ENCODE results near the gene LTBP4. TPM values are rescaled to one million over a fixed set of nuclear protein-coding genes. Genes with fewer than 3 reads are reported as not detected.
A peak's percentile ranks its signal among the peaks of the same experiment; 100 is the strongest.

The LTBP4 gene
- total and polyA plus RNA-seq, 3 experiments from 2014 or later: 40.0 to 111 (median 103) TPM

- no peak overlapping the region for H3K4me3 ChIP-seq (ENCODE audit: low read length)
- H3K36me3 ChIP-seq (ENCODE audit: insufficient read depth, low read length): peaks cover 12% of the 10 kb centered on the region
- no peaks in the 10 kb centered on the region for H3K9me3 Mint-ChIP-seq
- H3K36me3 Mint-ChIP-seq: peaks cover 6 to 40% (median 16%) of the 10 kb centered on the region in 3 donors
- POLR2A ChIA-PET: interaction anchor here (0.7 to 4.3 kb wide), 2 partner anchors 13 to 1725 kb away, joined by 3 to 26 read pairs; no protein-coding TSS in a partner anchor
- H3K4me3 Mint-ChIP-seq: no peak overlapping the region
- H3K27me3 ChIP-seq (ENCODE audit: insufficient read depth, low read length, poor library complexity, severe bottlenecking): no peaks in the 10 kb centered on the region
- H3K27ac Mint-ChIP-seq: no peak overlapping the region
- H3K4me1 ChIP-seq (ENCODE audit: insufficient read depth, low read length): peaks cover 17% of the 10 kb centered on the region
- H3K9me3 ChIP-seq (ENCODE audit: low read length): no peaks in the 10 kb centered on the region
- DNase-seq: no peak
- no peak overlapping the region for H3K27ac ChIP-seq (ENCODE audit: low read depth, low read length)
- peaks cover 24 to 37% (median 25%) of the 10 kb centered on the region in 3 donors for H3K4me1 Mint-ChIP-seq
- CTCF ChIA-PET: interaction anchor here (1.2 to 7.3 kb wide), 2 partner anchors 12 to 18 kb away, joined by 4 to 58 read pairs; no protein-coding TSS in a partner anchor
- H3K27me3 Mint-ChIP-seq: no peaks in the 10 kb centered on the region
These were observed 15.8 kb downstream of the LTBP4 start for GRCh38 chr19:40616941-40617340.

DNA sequence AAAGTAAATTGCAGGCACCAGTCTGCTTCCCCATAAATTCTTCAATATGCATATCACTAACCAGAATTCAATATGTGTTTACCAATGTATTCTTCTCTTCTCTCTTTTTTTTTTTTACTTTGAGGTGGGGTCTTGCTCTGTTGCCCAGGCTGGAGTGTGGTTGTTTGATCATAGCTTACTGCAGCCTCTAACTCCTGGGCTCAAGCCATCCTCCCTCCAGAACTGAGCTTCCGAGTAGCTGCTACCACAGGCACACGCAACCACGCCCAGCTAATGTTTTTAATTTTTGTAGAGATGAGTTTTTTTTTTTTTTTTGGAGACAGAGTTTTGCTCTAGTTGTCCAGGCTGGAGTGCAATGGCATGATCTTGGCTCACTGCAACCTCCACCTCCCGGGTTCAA, 16.8 kb downstream of the LTBP4 start:
- H3K4me1 ChIP-seq (ENCODE audit: insufficient read depth, low read length): peaks cover 12% of the 10 kb centered on the region
- no peaks in the 10 kb centered on the region for H3K9me3 ChIP-seq (ENCODE audit: low read length)
- no peaks in the 10 kb centered on the region for H3K27me3 Mint-ChIP-seq
- H3K4me3 ChIP-seq (ENCODE audit: low read length): no peak overlapping the region
- H3K36me3 Mint-ChIP-seq: peaks cover 6 to 48% (median 16%) of the 10 kb centered on the region in 3 donors
- peaks cover 12% of the 10 kb centered on the region for H3K36me3 ChIP-seq (ENCODE audit: insufficient read depth, low read length)
- no peaks in the 10 kb centered on the region for H3K27me3 ChIP-seq (ENCODE audit: insufficient read depth, low read length, poor library complexity, severe bottlenecking)
- no peaks in the 10 kb centered on the region for H3K9me3 Mint-ChIP-seq
- POLR2A ChIA-PET: no interaction called here
- H3K27ac ChIP-seq (ENCODE audit: low read depth, low read length): no peak overlapping the region
- DNase-seq: no peak
- no peak overlapping the region for H3K4me3 Mint-ChIP-seq
- peak overlapping the region in 1 of 8 donors; percentile 15 for H3K27ac Mint-ChIP-seq
- peaks cover 15 to 27% (median 17%) of the 10 kb centered on the region in 3 donors for H3K4me1 Mint-ChIP-seq
- CTCF ChIA-PET: interaction anchor here (0.8 to 7.3 kb wide), 2 partner anchors 13 to 17 kb away, joined by 3 to 58 read pairs; no protein-coding TSS in a partner anchor

DNA sequence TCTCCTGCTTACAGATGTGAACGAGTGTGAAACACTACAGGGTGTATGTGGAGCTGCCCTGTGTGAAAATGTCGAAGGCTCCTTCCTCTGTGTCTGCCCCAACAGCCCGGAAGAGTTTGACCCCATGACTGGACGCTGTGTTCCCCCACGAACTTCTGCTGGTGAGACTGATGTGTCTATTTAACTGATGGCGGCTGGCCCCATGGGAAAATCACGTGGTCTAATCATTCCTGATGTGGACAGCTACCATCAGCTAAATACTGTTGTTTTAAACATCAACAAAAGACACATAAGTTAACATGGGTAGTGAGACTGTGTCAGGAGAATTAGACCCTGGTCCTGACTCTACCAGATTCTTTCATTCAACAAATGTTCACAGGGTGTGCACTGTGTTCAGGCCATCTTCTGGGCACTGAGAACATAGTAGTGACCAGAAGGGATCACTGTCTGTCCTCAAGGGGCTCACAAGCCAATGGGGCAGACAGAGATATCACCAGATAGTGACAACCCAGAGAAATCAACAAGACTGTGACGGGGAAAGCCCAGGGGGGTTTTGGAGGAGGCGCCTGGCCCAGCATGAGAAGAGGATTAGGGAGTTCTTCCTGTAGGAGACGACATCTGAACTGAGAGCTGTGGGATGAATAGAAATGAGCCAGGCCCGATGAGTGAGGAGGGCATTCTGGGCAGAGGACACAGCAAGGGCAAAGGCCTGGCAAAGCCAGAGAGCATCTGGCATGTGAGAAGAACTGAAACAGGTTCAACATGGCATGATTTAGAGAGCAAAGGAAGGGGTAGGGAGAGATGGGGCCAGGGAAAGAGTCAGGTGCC, 18.4 kb downstream of the LTBP4 start:
- H3K4me1 Mint-ChIP-seq: peaks cover 8 to 13% (median 10%) of the 10 kb centered on the region in 3 donors
- H3K27ac Mint-ChIP-seq: peak overlapping the region in 3 of 8 donors; percentile 21 to 71 (median 25)

GRCh38 chr19:40620161-40620485, 19.0 kb downstream of the LTBP4 start:
- H3K4me1 Mint-ChIP-seq: peaks cover 3 to 7% (median 4%) of the 10 kb centered on the region in 3 donors
- DNase-seq: peak in 1 of 5 donors; percentile 17
- H3K9me3 Mint-ChIP-seq: no peaks in the 10 kb centered on the region
- peaks cover 12% of the 10 kb centered on the region for H3K36me3 ChIP-seq (ENCODE audit: insufficient read depth, low read length)
- POLR2A ChIA-PET: no interaction called here
- peak overlapping the region in 1 of 8 donors; percentile 25 for H3K27ac Mint-ChIP-seq
- H3K4me1 ChIP-seq (ENCODE audit: insufficient read depth, low read length): no peaks in the 10 kb centered on the region
- no peaks in the 10 kb centered on the region for H3K9me3 ChIP-seq (ENCODE audit: low read length)
- no peak overlapping the region for H3K27ac ChIP-seq (ENCODE audit: low read depth, low read length)
- no peak overlapping the region for H3K4me3 ChIP-seq (ENCODE audit: low read length)
- no peaks in the 10 kb centered on the region for H3K27me3 ChIP-seq (ENCODE audit: insufficient read depth, low read length, poor library complexity, severe bottlenecking)
- H3K27me3 Mint-ChIP-seq: no peaks in the 10 kb centered on the region
- CTCF ChIA-PET: interaction anchor here (0.8 to 7.3 kb wide), 6 partner anchors 10 to 315 kb away, joined by 3 to 58 read pairs (median 5); partner anchors contain the start of gene LTBP4
- peaks cover 6 to 57% (median 19%) of the 10 kb centered on the region in 3 donors for H3K36me3 Mint-ChIP-seq
- no peak overlapping the region for H3K4me3 Mint-ChIP-seq

More for the DNA sequence above, 18.4 kb downstream of the LTBP4 start:
- Histone ChIP-seq H3K4me1 (ENCODE audit: insufficient read depth, low read length) (peaks cover 4% of the 10 kb centered on the region), H3K27me3 (ENCODE audit: insufficient read depth, low read length, poor library complexity, severe bottlenecking) (no peaks in the 10 kb centered on the region), H3K27ac (ENCODE audit: low read depth, low read length) (no peak overlapping the region), H3K36me3 (ENCODE audit: insufficient read depth, low read length) (peaks cover 12% of the 10 kb centered on the region), H3K9me3 (ENCODE audit: low read length) (no peaks in the 10 kb centered on the region), H3K4me3 (ENCODE audit: low read length) (no peak overlapping the region)
- Mint-ChIP-seq H3K36me3 (peaks cover 6 to 56% (median 16%) of the 10 kb centered on the region in 3 donors), H3K27me3 (no peaks in the 10 kb centered on the region), H3K4me3 (peak overlapping the region in 1 of 7 donors; percentile 18), H3K9me3 (no peaks in the 10 kb centered on the region)
- DNase-seq: no peak
- POLR2A ChIA-PET: no interaction called here
- CTCF ChIA-PET: interaction anchor here (0.8 to 7.3 kb wide), 5 partner anchors 14 to 314 kb away, joined by 3 to 58 read pairs (median 4); partner anchors contain the start of gene LTBP4

DNA sequence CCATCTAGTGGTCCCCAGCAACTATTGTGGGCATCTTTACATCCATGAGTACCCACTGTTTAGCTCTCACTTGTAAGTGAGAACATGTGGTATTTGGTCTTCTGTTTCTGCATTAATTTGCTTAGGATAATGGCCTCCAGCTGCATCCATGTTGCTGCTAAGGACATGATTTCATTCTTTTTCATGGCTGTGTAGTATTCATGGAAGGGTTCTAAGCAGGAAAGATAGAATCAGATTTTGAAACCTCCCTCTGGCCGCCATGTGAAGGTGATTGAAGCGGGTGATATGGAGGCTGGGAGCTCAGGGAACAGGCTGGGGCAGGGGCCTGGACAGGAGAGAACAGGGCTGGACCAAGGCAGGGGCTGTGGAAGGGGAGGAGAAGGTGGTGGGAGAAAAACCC, 20.1 kb downstream of the LTBP4 start:
- Mint-ChIP-seq H3K9me3 (no peaks in the 10 kb centered on the region), H3K36me3 (peaks cover 6 to 62% (median 23%) of the 10 kb centered on the region in 3 donors), H3K27me3 (no peaks in the 10 kb centered on the region), H3K4me1 (no peaks in the 10 kb centered on the region), H3K27ac (peak overlapping the region in 1 of 8 donors; percentile 88), H3K4me3 (no peak overlapping the region)
- ChIA-PET POLR2A (no interaction called here), CTCF (interaction anchor here (0.9 to 7.3 kb wide), 6 partner anchors 11 to 316 kb away, joined by 3 to 58 read pairs (median 5); partner anchors contain the start of gene LTBP4)
- Histone ChIP-seq H3K9me3 (ENCODE audit: low read length) (no peaks in the 10 kb centered on the region), H3K36me3 (ENCODE audit: insufficient read depth, low read length) (peaks cover 9% of the 10 kb centered on the region), H3K4me3 (ENCODE audit: low read length) (no peak overlapping the region), H3K4me1 (ENCODE audit: insufficient read depth, low read length) (no peaks in the 10 kb centered on the region), H3K27me3 (ENCODE audit: insufficient read depth, low read length, poor library complexity, severe bottlenecking) (no peaks in the 10 kb centered on the region), H3K27ac (ENCODE audit: low read depth, low read length) (no peak overlapping the region)
- DNase-seq: no peak

- H3K36me3 Mint-ChIP-seq: peaks cover 6 to 64% (median 23%) of the 10 kb centered on the region in 3 donors
- H3K36me3 ChIP-seq (ENCODE audit: insufficient read depth, low read length): peaks cover 9% of the 10 kb centered on the region
- H3K4me3 Mint-ChIP-seq: peak overlapping the region in 1 of 7 donors; percentile 74
- no peaks in the 10 kb centered on the region for H3K4me1 ChIP-seq (ENCODE audit: insufficient read depth, low read length)
- no peaks in the 10 kb centered on the region for H3K9me3 ChIP-seq (ENCODE audit: low read length)
- DNase-seq: peak in 1 of 5 donors; percentile 39
- H3K27me3 Mint-ChIP-seq: no peaks in the 10 kb centered on the region
- H3K27ac Mint-ChIP-seq: peak overlapping the region in 1 of 8 donors; percentile 50
- POLR2A ChIA-PET: no interaction called here
- no peak overlapping the region for H3K4me3 ChIP-seq (ENCODE audit: low read length)
- no peak overlapping the region for H3K27ac ChIP-seq (ENCODE audit: low read depth, low read length)
- CTCF ChIA-PET: interaction anchor here (0.9 to 7.3 kb wide), 6 partner anchors 12 to 317 kb away, joined by 3 to 58 read pairs (median 6); no protein-coding TSS in a partner anchor
- H3K9me3 Mint-ChIP-seq: no peaks in the 10 kb centered on the region
- no peaks in the 10 kb centered on the region for H3K27me3 ChIP-seq (ENCODE audit: insufficient read depth, low read length, poor library complexity, severe bottlenecking)
- H3K4me1 Mint-ChIP-seq: no peaks in the 10 kb centered on the region
These were observed 21.0 kb downstream of the LTBP4 start for GRCh38 chr19:40621966-40622772.

DNA sequence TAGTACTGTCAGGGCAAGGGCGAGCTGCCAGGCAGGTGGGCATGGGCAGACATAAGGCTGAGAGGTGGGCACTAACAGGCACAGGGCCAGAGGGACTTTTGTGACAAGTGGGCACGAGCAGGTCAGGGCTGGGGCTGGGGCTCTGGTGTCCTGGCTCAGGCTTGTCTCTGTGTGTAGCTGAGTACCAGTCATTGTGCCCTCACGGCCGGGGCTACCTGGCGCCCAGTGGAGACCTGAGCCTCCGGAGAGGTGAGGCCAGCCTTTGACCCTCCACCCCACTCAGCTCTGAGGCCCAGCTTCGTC, 21.6 kb downstream of the LTBP4 start:
- POLR2A ChIA-PET: no interaction called here
- no peaks in the 10 kb centered on the region for H3K9me3 Mint-ChIP-seq

More for the DNA sequence above, 21.6 kb downstream of the LTBP4 start:
- Mint-ChIP-seq H3K4me3 (no peak overlapping the region), H3K4me1 (no peaks in the 10 kb centered on the region), H3K36me3 (peaks cover 6 to 66% (median 26%) of the 10 kb centered on the region in 3 donors), H3K27me3 (no peaks in the 10 kb centered on the region), H3K27ac (no peak overlapping the region)
- H3K27me3 ChIP-seq (ENCODE audit: insufficient read depth, low read length, poor library complexity, severe bottlenecking): no peaks in the 10 kb centered on the region
- H3K4me3 ChIP-seq (ENCODE audit: low read length): no peak overlapping the region
- peaks cover 9% of the 10 kb centered on the region for H3K36me3 ChIP-seq (ENCODE audit: insufficient read depth, low read length)
- no peaks in the 10 kb centered on the region for H3K9me3 ChIP-seq (ENCODE audit: low read length)
- CTCF ChIA-PET: interaction anchor here (1.0 to 1.5 kb wide), 2 partner anchors 12 to 19 kb away, joined by 4 to 6 read pairs; no protein-coding TSS in a partner anchor
- H3K4me1 ChIP-seq (ENCODE audit: insufficient read depth, low read length): no peaks in the 10 kb centered on the region
- H3K27ac ChIP-seq (ENCODE audit: low read depth, low read length): no peak overlapping the region
- peak in 1 of 5 donors; percentile 33 for DNase-seq

All from CD8-positive, alpha-beta memory T cell (primary cell).